WTC11 (cell line): ENCODE results near the gene PNMA8B. TPM values are rescaled to one million over a fixed set of nuclear protein-coding genes. Genes with fewer than 3 reads are reported as not detected.

Experiments used
- ATAC-seq: fragments of 200-7000 bp; cut with Tn5 transposase; 2 replicates; pipeline ENCODE4 v1.10.0; 2021; ENCODE audit warnings: mild to moderate bottlenecking, moderate library complexity
- CTCF ChIA-PET: fragments of 300-600 bp; sonication (Branson Sonifier 250); formaldehyde crosslinking; loops from one replicate; lab custom pipeline; 2021; ENCODE audit warnings: antibody characterized with exemption; lab: Charles Lee
- POLR2A ChIA-PET: fragments of 350-600 bp; sonication (Branson Sonifier 250); formaldehyde crosslinking; loops from one replicate; lab custom pipeline; 2021; ENCODE audit warnings: antibody characterized with exemption; lab: Charles Lee
- DNase-seq: peaks from one replicate; pipeline ENCODE4 v3.0.0; 2021; ENCODE audit warnings: low spot score
- H3K27ac Mint-ChIP-seq: 2 replicates; pipeline ENCODE4 v1.8.0; 2021; ENCODE audit warnings: mixed read lengths
- H3K27me3 Mint-ChIP-seq: 2 replicates; pipeline ENCODE4 v1.8.0; 2021; ENCODE audit warnings: low read depth, mild to moderate bottlenecking, moderate library complexity, mixed read lengths
- H3K36me3 Mint-ChIP-seq: 2 replicates; pipeline ENCODE4 v1.8.0; 2021; ENCODE audit warnings: mixed read lengths
- H3K4me1 Mint-ChIP-seq: 2 replicates; pipeline ENCODE4 v1.8.0; 2022; ENCODE audit warnings: mixed read lengths
- H3K4me3 Mint-ChIP-seq: 2 replicates; pipeline ENCODE4 v1.8.0; 2021; ENCODE audit warnings: mild to moderate bottlenecking, moderate library complexity, mixed read lengths
- H3K9me3 Mint-ChIP-seq: 2 replicates; pipeline ENCODE4 v1.8.0; 2021; ENCODE audit warnings: mixed read lengths
- FOXJ3 ChIP-seq: sonication (generic); formaldehyde crosslinking; IDR thresholded peaks from 2 replicates; pipeline ENCODE4 v1.9.0; 2021; ENCODE audit warnings: missing genetic modification reagents, mild to moderate bottlenecking, borderline replicate concordance
- FOXK1 ChIP-seq: sonication (generic); formaldehyde crosslinking; IDR thresholded peaks from 2 replicates; pipeline ENCODE4 v1.8.0; 2022; ENCODE audit warnings: mild to moderate bottlenecking, moderate library complexity, missing genetic modification reagents
- FOXP1 ChIP-seq: sonication (generic); formaldehyde crosslinking; IDR thresholded peaks from 2 replicates; pipeline ENCODE4 v1.8.0; 2022; ENCODE audit warnings: missing genetic modification reagents, mild to moderate bottlenecking, moderate library complexity, borderline replicate concordance
- GRHL2 ChIP-seq: fragments of 250-450 bp; sonication (Bioruptor Pico); IDR thresholded peaks from 2 replicates; pipeline ENCODE4 v1.8.0; 2022; ENCODE audit warnings: mild to moderate bottlenecking, moderate library complexity; ENCODE audit not compliant: insufficient replicate concordance, severe bottlenecking
- NFYB ChIP-seq: sonication (generic); formaldehyde crosslinking; conservative IDR thresholded peaks from 2 replicates; pipeline ENCODE4 v1.8.0; 2022; ENCODE audit warnings: low read depth, missing genetic modification reagents
- SOX15 ChIP-seq: fragments of 250-450 bp; sonication (Bioruptor Pico); IDR thresholded peaks from 2 replicates; pipeline ENCODE4 v1.9.0; 2021; ENCODE audit warnings: mild to moderate bottlenecking
- TCF7 ChIP-seq: sonication (generic); formaldehyde crosslinking; IDR thresholded peaks from 2 replicates; pipeline ENCODE4 v1.8.0; 2022; ENCODE audit warnings: mild to moderate bottlenecking, low read depth, missing genetic modification reagents, moderate library complexity
- ZBTB21 ChIP-seq: sonication (generic); formaldehyde crosslinking; IDR thresholded peaks from 2 replicates; pipeline ENCODE4 v1.8.1; 2023; ENCODE audit warnings: mild to moderate bottlenecking, missing genetic modification reagents, borderline replicate concordance
- ZNF232 ChIP-seq: sonication (generic); formaldehyde crosslinking; IDR thresholded peaks from 2 replicates; pipeline ENCODE4 v1.8.0; 2022; ENCODE audit warnings: mild to moderate bottlenecking, missing genetic modification reagents
- total RNA-seq: library from RNA; stranded (reverse); gene quantifications from 3 replicates; pipeline ENCODE4 v1.2.3, GENCODE V29; 2021
- TF ChIP-seq, protein P1 (sequence below): sonication (generic); formaldehyde crosslinking; IDR thresholded peaks from 2 replicates; pipeline ENCODE4 v1.8.0; 2023; ENCODE audit warnings: missing genetic modification reagents
- TF ChIP-seq, protein P2 (sequence below): sonication (generic); formaldehyde crosslinking; IDR thresholded peaks from 2 replicates; pipeline ENCODE4 v1.8.0; 2023; ENCODE audit warnings: mild to moderate bottlenecking, missing genetic modification reagents
- TF ChIP-seq, protein P3 (sequence below): sonication (generic); formaldehyde crosslinking; IDR thresholded peaks from 2 replicates; pipeline ENCODE4 v1.8.0; 2022; ENCODE audit warnings: mild to moderate bottlenecking, missing genetic modification reagents
- TF ChIP-seq, protein P4 (sequence below): fragments of 250-450 bp; sonication (Bioruptor Pico); IDR thresholded peaks from 2 replicates; pipeline ENCODE4 v1.8.0; 2021; ENCODE audit warnings: mild to moderate bottlenecking
- TF ChIP-seq, protein P5 (sequence below): sonication (generic); formaldehyde crosslinking; IDR thresholded peaks from 2 replicates; pipeline ENCODE4 v1.8.1; 2023; ENCODE audit warnings: mild to moderate bottlenecking, missing genetic modification reagents
- TF ChIP-seq, protein P6 (sequence below): sonication (generic); formaldehyde crosslinking; IDR thresholded peaks from 2 replicates; pipeline ENCODE4 v1.8.0; 2022; ENCODE audit warnings: missing genetic modification reagents
- TF ChIP-seq, protein P7 (sequence below): sonication (generic); formaldehyde crosslinking; IDR thresholded peaks from 2 replicates; pipeline ENCODE4 v1.8.1; 2022; ENCODE audit warnings: mild to moderate bottlenecking, moderate library complexity, missing genetic modification reagents

The PNMA8B gene
- total RNA-seq, 1 experiment from 2014 or later = 2.8 TPM

DNA sequence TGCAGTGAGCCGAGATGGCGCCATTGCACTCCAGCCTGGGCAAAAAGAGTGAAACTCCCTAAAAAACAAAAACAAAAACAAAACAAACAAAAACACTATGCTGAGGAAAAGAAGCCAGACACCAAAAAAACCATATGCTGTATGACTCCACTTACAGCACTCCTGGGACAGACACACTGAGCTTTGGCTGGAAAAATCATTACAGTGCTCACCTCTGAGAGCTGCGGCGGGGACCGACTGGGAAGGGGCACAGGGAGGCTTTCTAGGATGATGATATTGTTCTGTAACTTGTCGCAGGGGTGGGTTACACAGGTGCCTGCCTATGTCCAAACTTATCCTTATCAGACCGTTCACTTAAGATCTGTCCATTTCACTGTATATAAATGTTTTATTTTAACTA is 32.2 kb downstream of the PNMA8B start:
- POLR2A ChIA-PET = no interaction called here
- CTCF ChIA-PET = interaction anchor here (1.2 to 2.1 kb wide), 2 partner anchors 58 to 61 kb away, joined by 4 to 7 read pairs; no protein-coding TSS in a partner anchor
- peaks cover 22% of the 10 kb centered on the region for H3K36me3 Mint-ChIP-seq
- no peak overlapping the region for H3K27ac Mint-ChIP-seq
- TF ChIP-seq, protein P1, sequence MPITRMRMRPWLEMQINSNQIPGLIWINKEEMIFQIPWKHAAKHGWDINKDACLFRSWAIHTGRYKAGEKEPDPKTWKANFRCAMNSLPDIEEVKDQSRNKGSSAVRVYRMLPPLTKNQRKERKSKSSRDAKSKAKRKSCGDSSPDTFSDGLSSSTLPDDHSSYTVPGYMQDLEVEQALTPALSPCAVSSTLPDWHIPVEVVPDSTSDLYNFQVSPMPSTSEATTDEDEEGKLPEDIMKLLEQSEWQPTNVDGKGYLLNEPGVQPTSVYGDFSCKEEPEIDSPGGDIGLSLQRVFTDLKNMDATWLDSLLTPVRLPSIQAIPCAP (CRISPR knock-in tag) = no peak
- H3K9me3 Mint-ChIP-seq = no peaks in the 10 kb centered on the region
- no peaks in the 10 kb centered on the region for H3K27me3 Mint-ChIP-seq
- H3K4me3 Mint-ChIP-seq = no peak overlapping the region
- no peak for ATAC-seq
- no peak for DNase-seq
- H3K4me1 Mint-ChIP-seq = no peaks in the 10 kb centered on the region

DNA sequence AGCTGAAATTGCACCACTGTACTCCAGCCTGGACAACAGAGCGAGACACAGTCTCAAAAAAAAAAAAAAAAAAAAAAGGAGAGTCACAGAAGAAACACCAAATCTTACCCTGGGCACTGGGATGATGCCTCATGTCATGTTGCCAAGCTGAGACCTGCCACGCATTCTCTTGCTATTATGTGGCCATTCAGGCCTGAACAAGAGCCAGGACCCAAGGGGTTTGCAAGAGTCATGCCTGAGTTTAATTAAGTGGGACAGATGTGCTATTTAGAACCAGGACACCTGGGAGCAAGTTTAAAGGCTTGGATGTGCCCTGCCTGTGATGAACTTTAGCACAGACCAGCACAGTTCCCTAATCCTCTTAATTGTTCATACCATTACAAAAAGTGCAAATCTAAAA is 34.1 kb downstream of the PNMA8B start:
- ATAC-seq = no peak
- H3K4me3 Mint-ChIP-seq = no peak overlapping the region
- ChIA-PET POLR2A (interaction anchor here (0.6 kb wide), 1 partner anchor 24 kb away, joined by 3 read pairs; no protein-coding TSS in a partner anchor), CTCF (interaction anchor here (1.0 kb wide), 1 partner anchor 89 kb away, joined by 4 read pairs; no protein-coding TSS in a partner anchor)
- DNase-seq = no peak
- H3K36me3 Mint-ChIP-seq = peaks cover 3% of the 10 kb centered on the region
- H3K9me3 Mint-ChIP-seq = no peaks in the 10 kb centered on the region
- H3K4me1 Mint-ChIP-seq = no peaks in the 10 kb centered on the region
- TF ChIP-seq GRHL2 (CRISPR knock-in tag) (no peak), FOXP1 (CRISPR knock-in tag) (no peak), FOXJ3 (CRISPR knock-in tag) (no peak), TCF7 (no peak), NFYB (CRISPR knock-in tag) (no peak)
- TF ChIP-seq, protein P1 (CRISPR knock-in tag) = no peak
- TF ChIP-seq, protein P2, sequence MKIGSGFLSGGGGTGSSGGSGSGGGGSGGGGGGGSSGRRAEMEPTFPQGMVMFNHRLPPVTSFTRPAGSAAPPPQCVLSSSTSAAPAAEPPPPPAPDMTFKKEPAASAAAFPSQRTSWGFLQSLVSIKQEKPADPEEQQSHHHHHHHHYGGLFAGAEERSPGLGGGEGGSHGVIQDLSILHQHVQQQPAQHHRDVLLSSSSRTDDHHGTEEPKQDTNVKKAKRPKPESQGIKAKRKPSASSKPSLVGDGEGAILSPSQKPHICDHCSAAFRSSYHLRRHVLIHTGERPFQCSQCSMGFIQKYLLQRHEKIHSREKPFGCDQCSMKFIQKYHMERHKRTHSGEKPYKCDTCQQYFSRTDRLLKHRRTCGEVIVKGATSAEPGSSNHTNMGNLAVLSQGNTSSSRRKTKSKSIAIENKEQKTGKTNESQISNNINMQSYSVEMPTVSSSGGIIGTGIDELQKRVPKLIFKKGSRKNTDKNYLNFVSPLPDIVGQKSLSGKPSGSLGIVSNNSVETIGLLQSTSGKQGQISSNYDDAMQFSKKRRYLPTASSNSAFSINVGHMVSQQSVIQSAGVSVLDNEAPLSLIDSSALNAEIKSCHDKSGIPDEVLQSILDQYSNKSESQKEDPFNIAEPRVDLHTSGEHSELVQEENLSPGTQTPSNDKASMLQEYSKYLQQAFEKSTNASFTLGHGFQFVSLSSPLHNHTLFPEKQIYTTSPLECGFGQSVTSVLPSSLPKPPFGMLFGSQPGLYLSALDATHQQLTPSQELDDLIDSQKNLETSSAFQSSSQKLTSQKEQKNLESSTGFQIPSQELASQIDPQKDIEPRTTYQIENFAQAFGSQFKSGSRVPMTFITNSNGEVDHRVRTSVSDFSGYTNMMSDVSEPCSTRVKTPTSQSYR = no peak
- no peaks in the 10 kb centered on the region for H3K27me3 Mint-ChIP-seq
- no peak overlapping the region for H3K27ac Mint-ChIP-seq

DNA sequence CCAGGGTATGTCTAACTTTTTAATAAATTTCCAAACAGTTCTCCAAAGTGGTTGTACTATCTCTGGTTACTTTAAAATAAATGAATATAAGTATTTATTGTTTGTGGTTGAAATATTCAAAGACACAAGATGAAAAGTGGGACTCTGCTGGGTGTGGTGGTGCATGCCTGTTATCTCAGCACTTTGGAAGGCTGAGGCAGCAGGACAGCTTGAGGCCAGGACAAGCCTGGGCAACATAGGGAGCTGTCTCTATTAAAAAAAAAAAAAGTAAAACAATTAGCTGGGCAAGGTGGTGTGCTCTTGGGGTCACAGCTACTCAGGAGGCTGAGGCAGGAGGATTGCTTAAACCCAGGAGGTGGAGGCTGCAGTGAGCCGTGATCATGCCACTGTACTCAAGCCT is 34.7 kb downstream of the PNMA8B start:
- no peaks in the 10 kb centered on the region for H3K9me3 Mint-ChIP-seq
- H3K4me1 Mint-ChIP-seq = no peaks in the 10 kb centered on the region
- H3K36me3 Mint-ChIP-seq = no peaks in the 10 kb centered on the region; the same call in 1 of the 2 replicates
- POLR2A ChIA-PET = interaction anchor here (0.6 kb wide), 1 partner anchor 23 kb away, joined by 3 read pairs; no protein-coding TSS in a partner anchor
- peaks cover 5% of the 10 kb centered on the region; the same call in 1 of the 2 replicates for H3K27me3 Mint-ChIP-seq
- DNase-seq (no peak), ATAC-seq (no peak)
- H3K27ac Mint-ChIP-seq = no peak overlapping the region
- CTCF ChIA-PET = interaction anchor here (1.0 kb wide), 1 partner anchor 88 kb away, joined by 4 read pairs; no protein-coding TSS in a partner anchor
- no peak overlapping the region for H3K4me3 Mint-ChIP-seq
- TF ChIP-seq, protein P3, sequence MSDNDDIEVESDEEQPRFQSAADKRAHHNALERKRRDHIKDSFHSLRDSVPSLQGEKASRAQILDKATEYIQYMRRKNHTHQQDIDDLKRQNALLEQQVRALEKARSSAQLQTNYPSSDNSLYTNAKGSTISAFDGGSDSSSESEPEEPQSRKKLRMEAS (CRISPR knock-in tag) = no peak
- TF ChIP-seq, protein P4, sequence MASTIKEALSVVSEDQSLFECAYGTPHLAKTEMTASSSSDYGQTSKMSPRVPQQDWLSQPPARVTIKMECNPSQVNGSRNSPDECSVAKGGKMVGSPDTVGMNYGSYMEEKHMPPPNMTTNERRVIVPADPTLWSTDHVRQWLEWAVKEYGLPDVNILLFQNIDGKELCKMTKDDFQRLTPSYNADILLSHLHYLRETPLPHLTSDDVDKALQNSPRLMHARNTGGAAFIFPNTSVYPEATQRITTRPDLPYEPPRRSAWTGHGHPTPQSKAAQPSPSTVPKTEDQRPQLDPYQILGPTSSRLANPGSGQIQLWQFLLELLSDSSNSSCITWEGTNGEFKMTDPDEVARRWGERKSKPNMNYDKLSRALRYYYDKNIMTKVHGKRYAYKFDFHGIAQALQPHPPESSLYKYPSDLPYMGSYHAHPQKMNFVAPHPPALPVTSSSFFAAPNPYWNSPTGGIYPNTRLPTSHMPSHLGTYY (CRISPR knock-in tag) = no peak
- TF ChIP-seq, protein P5, sequence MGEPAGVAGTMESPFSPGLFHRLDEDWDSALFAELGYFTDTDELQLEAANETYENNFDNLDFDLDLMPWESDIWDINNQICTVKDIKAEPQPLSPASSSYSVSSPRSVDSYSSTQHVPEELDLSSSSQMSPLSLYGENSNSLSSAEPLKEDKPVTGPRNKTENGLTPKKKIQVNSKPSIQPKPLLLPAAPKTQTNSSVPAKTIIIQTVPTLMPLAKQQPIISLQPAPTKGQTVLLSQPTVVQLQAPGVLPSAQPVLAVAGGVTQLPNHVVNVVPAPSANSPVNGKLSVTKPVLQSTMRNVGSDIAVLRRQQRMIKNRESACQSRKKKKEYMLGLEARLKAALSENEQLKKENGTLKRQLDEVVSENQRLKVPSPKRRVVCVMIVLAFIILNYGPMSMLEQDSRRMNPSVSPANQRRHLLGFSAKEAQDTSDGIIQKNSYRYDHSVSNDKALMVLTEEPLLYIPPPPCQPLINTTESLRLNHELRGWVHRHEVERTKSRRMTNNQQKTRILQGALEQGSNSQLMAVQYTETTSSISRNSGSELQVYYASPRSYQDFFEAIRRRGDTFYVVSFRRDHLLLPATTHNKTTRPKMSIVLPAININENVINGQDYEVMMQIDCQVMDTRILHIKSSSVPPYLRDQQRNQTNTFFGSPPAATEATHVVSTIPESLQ (CRISPR knock-in tag) = no peak
- TF ChIP-seq, protein P6, sequence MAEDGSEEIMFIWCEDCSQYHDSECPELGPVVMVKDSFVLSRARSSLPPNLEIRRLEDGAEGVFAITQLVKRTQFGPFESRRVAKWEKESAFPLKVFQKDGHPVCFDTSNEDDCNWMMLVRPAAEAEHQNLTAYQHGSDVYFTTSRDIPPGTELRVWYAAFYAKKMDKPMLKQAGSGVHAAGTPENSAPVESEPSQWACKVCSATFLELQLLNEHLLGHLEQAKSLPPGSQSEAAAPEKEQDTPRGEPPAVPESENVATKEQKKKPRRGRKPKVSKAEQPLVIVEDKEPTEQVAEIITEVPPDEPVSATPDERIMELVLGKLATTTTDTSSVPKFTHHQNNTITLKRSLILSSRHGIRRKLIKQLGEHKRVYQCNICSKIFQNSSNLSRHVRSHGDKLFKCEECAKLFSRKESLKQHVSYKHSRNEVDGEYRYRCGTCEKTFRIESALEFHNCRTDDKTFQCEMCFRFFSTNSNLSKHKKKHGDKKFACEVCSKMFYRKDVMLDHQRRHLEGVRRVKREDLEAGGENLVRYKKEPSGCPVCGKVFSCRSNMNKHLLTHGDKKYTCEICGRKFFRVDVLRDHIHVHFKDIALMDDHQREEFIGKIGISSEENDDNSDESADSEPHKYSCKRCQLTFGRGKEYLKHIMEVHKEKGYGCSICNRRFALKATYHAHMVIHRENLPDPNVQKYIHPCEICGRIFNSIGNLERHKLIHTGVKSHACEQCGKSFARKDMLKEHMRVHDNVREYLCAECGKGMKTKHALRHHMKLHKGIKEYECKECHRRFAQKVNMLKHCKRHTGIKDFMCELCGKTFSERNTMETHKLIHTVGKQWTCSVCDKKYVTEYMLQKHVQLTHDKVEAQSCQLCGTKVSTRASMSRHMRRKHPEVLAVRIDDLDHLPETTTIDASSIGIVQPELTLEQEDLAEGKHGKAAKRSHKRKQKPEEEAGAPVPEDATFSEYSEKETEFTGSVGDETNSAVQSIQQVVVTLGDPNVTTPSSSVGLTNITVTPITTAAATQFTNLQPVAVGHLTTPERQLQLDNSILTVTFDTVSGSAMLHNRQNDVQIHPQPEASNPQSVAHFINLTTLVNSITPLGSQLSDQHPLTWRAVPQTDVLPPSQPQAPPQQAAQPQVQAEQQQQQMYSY (CRISPR knock-in tag) = no peak
- TF ChIP-seq ZNF232 (CRISPR knock-in tag) (no peak), ZBTB21 (no peak), TCF7 (no peak), SOX15 (CRISPR knock-in tag) (no peak), FOXK1 (no peak)
- TF ChIP-seq, protein P7, sequence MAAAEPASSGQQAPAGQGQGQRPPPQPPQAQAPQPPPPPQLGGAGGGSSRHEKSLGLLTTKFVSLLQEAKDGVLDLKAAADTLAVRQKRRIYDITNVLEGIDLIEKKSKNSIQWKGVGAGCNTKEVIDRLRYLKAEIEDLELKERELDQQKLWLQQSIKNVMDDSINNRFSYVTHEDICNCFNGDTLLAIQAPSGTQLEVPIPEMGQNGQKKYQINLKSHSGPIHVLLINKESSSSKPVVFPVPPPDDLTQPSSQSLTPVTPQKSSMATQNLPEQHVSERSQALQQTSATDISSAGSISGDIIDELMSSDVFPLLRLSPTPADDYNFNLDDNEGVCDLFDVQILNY (CRISPR knock-in tag) = no peak
